GM18499 (cell line): ENCODE data around the gene NRIP1.

Source experiments
- ATAC-seq: cut with Tn5 transposase; IDR thresholded peaks from one replicate; pipeline ENCODE4 v1.9.1; 2021; ENCODE audit warnings: moderate number of reproducible peaks; ENCODE audit not compliant: insufficient read depth, unreplicated experiment

NRIP1 gene

GRCh38 chr21:14985306-14985705 is 79.5 kb downstream of the NRIP1 start:
- ATAC-seq, result no peak

- ATAC-seq, result no peak
Measured at GRCh38 chr21:14982336-14982735, 82.5 kb downstream of the NRIP1 start.

- no peak for ATAC-seq
Measured at GRCh38 chr21:14981246-14981645, 83.6 kb downstream of the NRIP1 start.

GRCh38 chr21:14979264-14979663 is 85.5 kb downstream of the NRIP1 start:
- ATAC-seq, result no peak

GRCh38 chr21:14977814-14978213 is 87.0 kb downstream of the NRIP1 start:
- no peak for ATAC-seq

- ATAC-seq, result no peak
Measured at GRCh38 chr21:14975136-14975919, 89.5 kb downstream of the NRIP1 start.

- ATAC-seq, result no peak
Measured at GRCh38 chr21:14972678-14973077, 92.1 kb downstream of the NRIP1 start.

- no peak for ATAC-seq
Measured at GRCh38 chr21:14968821-14969220, 96.0 kb downstream of the NRIP1 start.

GRCh38 chr21:14968029-14968428 is 96.8 kb downstream of the NRIP1 start:
- no peak for ATAC-seq

GRCh38 chr21:14964621-14965020 is 100.2 kb downstream of the NRIP1 start:
- ATAC-seq, result no peak

GRCh38 chr21:14962217-14962616 is 102.6 kb downstream of the NRIP1 start:
- no peak for ATAC-seq

GRCh38 chr21:14961502-14961901 is 103.3 kb downstream of the NRIP1 start:
- no peak for ATAC-seq

GRCh38 chr21:14959343-14959742 is 105.5 kb downstream of the NRIP1 start:
- no peak for ATAC-seq

GRCh38 chr21:14957836-14958235 is 107.0 kb downstream of the NRIP1 start:
- ATAC-seq, result no peak

GRCh38 chr21:14956807-14957206 is 108.0 kb downstream of the NRIP1 start:
- no peak for ATAC-seq

GRCh38 chr21:14955936-14956520 is 108.8 kb downstream of the NRIP1 start:
- no peak for ATAC-seq

- ATAC-seq, result no peak
Measured at GRCh38 chr21:14952916-14953315, 111.9 kb downstream of the NRIP1 start.

GRCh38 chr21:14949603-14950002 is 115.2 kb downstream of the NRIP1 start:
- ATAC-seq, result no peak

GRCh38 chr21:14947613-14948160 is 117.1 kb downstream of the NRIP1 start:
- ATAC-seq, result no peak

- no peak for ATAC-seq
Measured at GRCh38 chr21:14945176-14945575, 119.6 kb downstream of the NRIP1 start.

- ATAC-seq, result no peak
Measured at GRCh38 chr21:14943616-14944015, 121.2 kb downstream of the NRIP1 start.
